Effector memory CD8-positive, alpha-beta T cell (primary cell): Measurements from ENCODE around the gene RNFT2.

Source experiments
- ATAC-seq: fragments of 150-1000 bp; cut with Tn5 transposase; replicated peaks from 2 replicates; pipeline ENCODE4 v1.10.0; 2021; ENCODE audit warnings: mild to moderate bottlenecking, moderate library complexity
- DNase-seq, 3 experiments: peaks; one replicate each; pipeline ENCODE4 v3.0.0; 2021
- H3K27ac Mint-ChIP-seq, 2 donors: one replicate each; pipeline ENCODE4 v1.8.0; 2022; ENCODE audit warnings: mild to moderate bottlenecking in 2 of 2, mixed read lengths in 2 of 2, moderate library complexity in 2 of 2
- H3K27me3 Mint-ChIP-seq, 2 donors: one replicate each; pipeline ENCODE4 v1.8.0; 2022; ENCODE audit warnings: mixed read lengths in 2 of 2
- H3K36me3 Mint-ChIP-seq: one replicate; pipeline ENCODE4 v1.8.0; 2022; ENCODE audit warnings: mild to moderate bottlenecking, moderate library complexity, mixed read lengths; ENCODE audit not compliant: insufficient read depth
- H3K4me1 Mint-ChIP-seq, 2 donors: one replicate each; pipeline ENCODE4 v1.8.0; 2022; ENCODE audit warnings: low read depth in 2 of 2, mixed read lengths in 2 of 2
- H3K4me3 Mint-ChIP-seq, 2 donors: one replicate each; pipeline ENCODE4 v1.8.0; 2022; ENCODE audit warnings: mild to moderate bottlenecking in 2 of 2, mixed read lengths in 2 of 2, moderate library complexity in 2 of 2
- H3K9me3 Mint-ChIP-seq, 2 donors: one replicate each; pipeline ENCODE4 v1.8.0; 2022; ENCODE audit warnings: mixed read lengths in 2 of 2

Gene RNFT2

DNA sequence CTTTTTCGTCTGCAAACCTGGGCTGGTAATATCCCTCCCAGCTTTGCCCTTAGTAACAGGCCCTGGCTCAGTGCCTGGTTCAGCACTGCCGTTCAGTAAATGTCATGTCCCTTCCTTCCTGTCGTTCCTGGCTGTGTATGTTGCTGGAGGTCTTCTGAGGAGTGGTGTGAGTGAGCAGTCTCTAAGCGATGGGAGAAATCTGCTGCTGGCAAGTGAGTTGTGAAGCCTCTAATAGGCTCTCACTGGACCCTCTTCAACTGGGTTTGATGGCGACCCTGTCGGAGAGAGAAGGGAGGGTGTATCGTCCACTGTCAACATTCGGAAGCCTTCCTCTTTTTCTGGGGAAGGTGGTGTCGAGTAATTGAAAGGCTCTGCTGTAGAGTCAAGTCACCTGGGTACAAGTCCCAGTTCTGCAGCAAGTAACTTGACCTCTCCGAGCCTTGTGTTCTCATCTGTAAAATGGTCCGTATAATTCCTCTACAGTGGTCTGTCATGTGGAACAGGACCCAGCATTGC is 80.3 kb downstream of the RNFT2 start:
- H3K27me3 Mint-ChIP-seq, result no peaks in the 10 kb centered on the region
- no peaks in the 10 kb centered on the region for H3K9me3 Mint-ChIP-seq
- H3K36me3 Mint-ChIP-seq, result peaks cover 27% of the 10 kb centered on the region
- H3K27ac Mint-ChIP-seq, result peak overlapping the region; percentile 95 to 97
- peaks cover 12 to 21% of the 10 kb centered on the region in 2 donors for H3K4me1 Mint-ChIP-seq
- H3K4me3 Mint-ChIP-seq, result peak overlapping the region; percentile 90
- DNase-seq (no peak), ATAC-seq (no peak)

DNA sequence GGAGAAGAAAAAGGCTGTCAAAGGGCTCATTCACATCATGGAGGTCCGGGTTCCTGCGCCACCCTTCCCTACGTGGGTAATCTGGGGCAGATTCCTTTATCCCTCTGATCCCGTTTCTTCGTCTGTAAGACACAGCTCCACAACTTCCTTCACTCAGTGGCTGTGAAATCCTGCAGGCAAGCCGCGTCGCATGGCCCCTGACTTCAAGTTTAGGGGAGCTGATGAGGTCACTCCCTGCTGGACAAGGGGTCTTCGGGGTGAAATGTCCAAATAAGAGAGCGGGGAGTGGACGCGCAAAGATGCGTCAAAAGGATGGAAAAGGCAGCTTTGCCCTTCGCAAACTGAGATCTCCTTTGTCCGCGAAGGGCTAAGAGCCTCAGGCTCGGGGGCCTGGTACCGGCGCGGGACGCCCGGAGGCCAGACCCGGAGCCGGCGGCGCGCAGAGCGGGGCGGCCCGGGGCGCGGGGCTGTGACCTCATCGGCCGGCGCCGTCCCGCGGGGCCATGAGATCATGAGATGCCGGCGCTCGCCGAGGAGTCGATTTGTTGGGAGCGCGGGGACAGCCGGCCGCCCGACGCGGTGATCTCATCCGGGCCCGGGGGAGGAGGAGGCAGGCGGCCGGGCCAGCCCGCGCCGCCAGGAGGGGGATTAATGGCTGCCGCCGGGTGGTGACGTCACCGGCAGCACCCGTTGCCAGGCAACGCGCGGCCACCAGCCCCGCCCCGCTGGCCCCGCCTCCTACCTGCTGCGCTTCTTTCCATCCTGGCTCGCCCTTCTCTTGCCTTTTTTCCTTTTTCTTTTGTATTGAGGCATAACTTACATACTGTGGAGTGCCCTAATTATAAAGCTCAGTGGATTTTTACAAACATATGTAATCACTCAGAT is 81.1 kb downstream of the RNFT2 start:
- no peaks in the 10 kb centered on the region for H3K27me3 Mint-ChIP-seq
- H3K4me3 Mint-ChIP-seq, result peak overlapping the region; percentile 90
- DNase-seq, result peak; percentile 86 to 90 (median 87)
- peak; percentile 89 for ATAC-seq
- H3K27ac Mint-ChIP-seq, result peak overlapping the region; percentile 95 to 97
- peaks cover 27% of the 10 kb centered on the region for H3K36me3 Mint-ChIP-seq
- peaks cover 12 to 21% of the 10 kb centered on the region in 2 donors for H3K4me1 Mint-ChIP-seq
- H3K9me3 Mint-ChIP-seq, result no peaks in the 10 kb centered on the region

GRCh38 chr12:116820064-116820656 is 82.0 kb downstream of the RNFT2 start:
- DNase-seq, result no peak
- Mint-ChIP-seq H3K4me3 (peak overlapping the region; percentile 90), H3K27me3 (no peaks in the 10 kb centered on the region), H3K36me3 (peaks cover 27% of the 10 kb centered on the region), H3K4me1 (peaks cover 12 to 21% of the 10 kb centered on the region in 2 donors), H3K27ac (peak overlapping the region; percentile 95 to 97), H3K9me3 (no peaks in the 10 kb centered on the region)
- no peak for ATAC-seq

DNA sequence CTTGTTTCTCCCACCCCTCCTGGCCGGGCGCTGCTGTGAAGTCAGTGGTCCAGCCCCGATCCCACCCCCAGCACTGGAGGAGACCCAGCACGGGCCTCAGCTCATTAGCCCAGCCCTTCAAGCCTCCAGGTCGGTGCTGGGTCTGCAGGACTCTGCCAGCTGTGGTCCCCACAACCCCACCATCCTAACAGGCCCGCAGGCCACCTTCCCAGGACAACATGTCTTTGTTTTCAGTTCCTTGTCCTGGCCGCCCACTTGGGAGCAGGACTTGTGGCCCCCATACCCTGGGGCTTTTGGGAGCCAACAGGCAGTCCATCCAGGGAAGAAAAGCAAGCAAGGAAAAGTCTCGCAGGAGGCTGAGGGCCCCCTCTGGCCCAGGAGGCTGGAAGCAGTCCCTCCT is 83.2 kb downstream of the RNFT2 start:
- DNase-seq, result no peak
- H3K4me3 Mint-ChIP-seq, result peak overlapping the region in 1 of 2 donors; percentile 90
- no peaks in the 10 kb centered on the region for H3K27me3 Mint-ChIP-seq
- H3K27ac Mint-ChIP-seq, result peak overlapping the region; percentile 91 to 97
- peaks cover 27% of the 10 kb centered on the region for H3K36me3 Mint-ChIP-seq
- H3K9me3 Mint-ChIP-seq, result no peaks in the 10 kb centered on the region
- ATAC-seq, result no peak
- H3K4me1 Mint-ChIP-seq, result peaks cover 12 to 21% of the 10 kb centered on the region in 2 donors

DNA sequence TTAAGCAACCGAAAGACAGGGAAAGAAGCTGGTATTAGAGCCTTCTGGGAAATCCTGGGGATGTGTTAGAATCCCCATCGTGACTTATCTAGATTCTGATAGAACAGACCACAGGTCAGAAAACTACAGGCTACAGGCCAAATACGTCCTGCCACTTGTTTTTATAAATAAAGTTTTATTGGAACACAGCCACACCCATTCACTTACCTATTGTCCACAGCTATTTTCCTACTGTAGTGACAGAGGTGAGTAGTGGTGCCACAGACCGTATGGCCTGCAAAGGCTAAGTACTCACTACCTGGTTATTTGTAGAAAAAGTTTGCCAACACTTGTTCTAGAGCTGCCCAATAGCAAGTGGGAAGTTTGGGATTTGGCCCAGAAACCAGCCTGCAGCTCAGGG is 89.3 kb downstream of the RNFT2 start:
- H3K27me3 Mint-ChIP-seq, result no peaks in the 10 kb centered on the region
- DNase-seq (no peak), ATAC-seq (no peak)
- H3K4me3 Mint-ChIP-seq, result no peak overlapping the region
- no peaks in the 10 kb centered on the region for H3K36me3 Mint-ChIP-seq
- H3K4me1 Mint-ChIP-seq, result no peaks in the 10 kb centered on the region
- H3K27ac Mint-ChIP-seq, result no peak overlapping the region
- no peaks in the 10 kb centered on the region for H3K9me3 Mint-ChIP-seq

- Mint-ChIP-seq H3K9me3 (no peaks in the 10 kb centered on the region), H3K4me3 (no peak overlapping the region), H3K36me3 (peaks cover 7% of the 10 kb centered on the region), H3K27me3 (no peaks in the 10 kb centered on the region), H3K27ac (no peak overlapping the region), H3K4me1 (no peaks in the 10 kb centered on the region)
- ATAC-seq (no peak), DNase-seq (no peak)
Observed at GRCh38 chr12:116832353-116832752, 94.2 kb downstream of the RNFT2 start.

GRCh38 chr12:116833474-116833873 is 95.4 kb downstream of the RNFT2 start:
- Mint-ChIP-seq H3K27me3 (no peaks in the 10 kb centered on the region), H3K36me3 (peaks cover 7% of the 10 kb centered on the region), H3K27ac (no peak overlapping the region), H3K4me3 (no peak overlapping the region), H3K9me3 (no peaks in the 10 kb centered on the region), H3K4me1 (no peaks in the 10 kb centered on the region)
- ATAC-seq, result no peak
- no peak for DNase-seq

DNA sequence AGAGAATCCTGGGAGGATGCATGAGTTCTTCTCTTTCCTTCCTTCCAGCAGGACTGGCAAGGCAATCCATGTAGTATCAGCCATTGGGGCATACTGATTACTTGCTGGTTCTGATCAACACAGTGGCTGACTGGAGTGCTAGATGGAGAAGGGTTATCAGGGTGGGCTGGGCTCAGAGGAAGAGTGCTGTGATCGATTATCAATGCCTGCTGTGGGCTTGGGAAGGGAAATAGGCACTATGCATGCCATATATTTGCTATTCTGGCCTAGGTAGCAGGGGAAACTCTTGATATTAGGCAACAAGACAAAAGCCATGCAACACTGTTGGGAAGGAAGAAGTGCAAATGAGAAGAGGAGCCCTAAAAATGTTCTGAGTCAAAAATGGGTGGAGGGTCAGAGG is 97.4 kb downstream of the RNFT2 start:
- no peaks in the 10 kb centered on the region for H3K4me1 Mint-ChIP-seq
- no peaks in the 10 kb centered on the region for H3K27me3 Mint-ChIP-seq
- DNase-seq (no peak), ATAC-seq (no peak)
- H3K27ac Mint-ChIP-seq, result no peak overlapping the region
- H3K36me3 Mint-ChIP-seq, result peaks cover 7% of the 10 kb centered on the region
- no peak overlapping the region for H3K4me3 Mint-ChIP-seq
- no peaks in the 10 kb centered on the region for H3K9me3 Mint-ChIP-seq

GRCh38 chr12:116837097-116837496 is 99.0 kb downstream of the RNFT2 start:
- no peaks in the 10 kb centered on the region for H3K27me3 Mint-ChIP-seq
- peaks cover 7% of the 10 kb centered on the region for H3K36me3 Mint-ChIP-seq
- H3K4me3 Mint-ChIP-seq, result no peak overlapping the region
- H3K9me3 Mint-ChIP-seq, result no peaks in the 10 kb centered on the region
- no peak for DNase-seq
- ATAC-seq, result no peak
- no peak overlapping the region for H3K27ac Mint-ChIP-seq
- no peaks in the 10 kb centered on the region for H3K4me1 Mint-ChIP-seq

DNA sequence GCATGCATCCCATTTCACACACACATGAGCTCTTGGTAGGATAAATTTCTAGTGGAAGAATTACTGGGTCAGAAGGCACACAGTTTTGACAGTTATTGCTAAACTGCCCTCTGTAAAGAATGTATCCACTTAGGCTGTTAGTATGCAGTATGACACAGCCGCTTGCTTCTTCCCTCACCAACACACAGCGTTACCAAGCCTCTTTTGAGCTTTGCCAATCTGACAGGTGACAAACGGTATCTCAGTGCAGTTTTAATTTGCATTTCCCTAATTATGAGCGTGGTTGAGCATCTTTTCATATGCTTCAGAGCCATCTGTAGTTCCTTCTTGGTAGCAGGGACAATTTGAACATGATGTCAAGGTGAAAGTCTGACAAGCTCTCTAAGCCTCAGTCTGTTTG is 100.2 kb downstream of the RNFT2 start:
- Mint-ChIP-seq H3K4me3 (no peak overlapping the region), H3K36me3 (peaks cover 7% of the 10 kb centered on the region), H3K9me3 (no peaks in the 10 kb centered on the region), H3K27me3 (no peaks in the 10 kb centered on the region), H3K4me1 (no peaks in the 10 kb centered on the region), H3K27ac (no peak overlapping the region)
- ATAC-seq (no peak), DNase-seq (no peak)

GRCh38 chr12:116839287-116839830 is 101.2 kb downstream of the RNFT2 start:
- ATAC-seq, result no peak
- H3K27me3 Mint-ChIP-seq, result no peaks in the 10 kb centered on the region
- no peak overlapping the region for H3K4me3 Mint-ChIP-seq
- H3K9me3 Mint-ChIP-seq, result no peaks in the 10 kb centered on the region
- DNase-seq, result no peak
- H3K27ac Mint-ChIP-seq, result no peak overlapping the region
- no peaks in the 10 kb centered on the region for H3K4me1 Mint-ChIP-seq
- H3K36me3 Mint-ChIP-seq, result peaks cover 6% of the 10 kb centered on the region

- no peak for DNase-seq
- Mint-ChIP-seq H3K4me1 (no peaks in the 10 kb centered on the region), H3K27me3 (no peaks in the 10 kb centered on the region), H3K9me3 (no peaks in the 10 kb centered on the region), H3K27ac (no peak overlapping the region), H3K4me3 (no peak overlapping the region), H3K36me3 (no peaks in the 10 kb centered on the region)
- no peak for ATAC-seq
Observed at GRCh38 chr12:116843085-116843484, 105.0 kb downstream of the RNFT2 start.

GRCh38 chr12:116849216-116849615 is 111.1 kb downstream of the RNFT2 start:
- Mint-ChIP-seq H3K36me3 (no peaks in the 10 kb centered on the region), H3K27ac (no peak overlapping the region), H3K4me3 (no peak overlapping the region), H3K27me3 (peaks cover 0 to 21% of the 10 kb centered on the region in 2 donors), H3K4me1 (no peaks in the 10 kb centered on the region), H3K9me3 (no peaks in the 10 kb centered on the region)
- no peak for ATAC-seq
- no peak for DNase-seq

DNA sequence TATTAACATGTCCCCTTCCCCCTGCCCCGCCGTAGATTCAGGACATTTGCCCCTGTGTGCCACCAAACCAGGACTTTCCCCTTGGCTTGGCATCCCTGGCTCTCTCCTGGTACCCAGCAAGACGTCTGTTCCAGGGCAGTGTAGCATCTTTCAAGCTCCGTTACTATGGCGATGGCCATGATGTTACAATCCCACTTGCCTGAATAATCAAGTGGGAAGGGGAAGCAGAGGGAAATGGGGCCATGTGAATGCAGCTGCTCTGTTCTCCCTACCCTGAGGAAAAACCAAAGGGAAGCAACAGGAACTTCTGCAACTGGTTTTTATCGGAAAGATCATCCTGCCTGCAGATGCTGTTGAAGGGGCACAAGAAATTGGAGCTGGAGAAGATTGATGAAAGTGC is 114.2 kb downstream of the RNFT2 start:
- no peaks in the 10 kb centered on the region for H3K36me3 Mint-ChIP-seq
- H3K27ac Mint-ChIP-seq, result no peak overlapping the region
- H3K4me1 Mint-ChIP-seq, result no peaks in the 10 kb centered on the region
- no peaks in the 10 kb centered on the region for H3K9me3 Mint-ChIP-seq
- ATAC-seq (no peak), DNase-seq (no peak)
- H3K27me3 Mint-ChIP-seq, result peaks cover 21 to 47% of the 10 kb centered on the region in 2 donors
- no peak overlapping the region for H3K4me3 Mint-ChIP-seq
